ENCODE data around the gene POLR1A.

Gene POLR1A

DNA sequence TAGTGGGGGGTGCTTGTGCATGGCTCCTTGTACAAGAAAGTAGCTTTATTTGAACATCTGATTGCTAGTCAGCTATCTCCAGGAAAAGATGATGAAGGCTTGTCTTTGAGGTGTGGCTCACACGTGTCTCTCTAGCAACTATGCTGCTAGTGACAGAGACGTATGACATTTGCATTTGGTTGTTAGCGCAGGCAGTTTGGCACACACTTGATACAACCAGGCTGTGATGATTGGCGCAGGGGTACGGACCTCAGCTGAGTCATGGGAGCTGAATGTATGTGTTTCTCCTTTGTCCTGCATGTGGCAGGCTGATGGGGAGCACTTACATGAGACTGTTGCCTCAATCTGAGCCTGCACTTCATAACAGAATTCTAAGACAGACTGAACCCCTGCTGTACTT, 30.0 kb upstream of the POLR1A start:
- no peak for DNase-seq (ENCODE audit: extremely low read depth, insufficient read length)
- Histone ChIP-seq H3K4me3 (replicated peaks; ENCODE audit: low read depth, low read length) (no peak overlapping the region), H3K36me3 (ENCODE audit: control insufficient read depth, insufficient read depth, low read length) (peaks cover 38% of the 10 kb centered on the region), H3K27me3 (replicated peaks; ENCODE audit: control insufficient read depth, insufficient read depth, low read length) (no peaks in the 10 kb centered on the region)
- no peak for TF ChIP-seq CTCF (IDR thresholded peaks at IDR 0.05; ENCODE audit: insufficient read depth, low read length, poor library complexity, severe bottlenecking)

DNA sequence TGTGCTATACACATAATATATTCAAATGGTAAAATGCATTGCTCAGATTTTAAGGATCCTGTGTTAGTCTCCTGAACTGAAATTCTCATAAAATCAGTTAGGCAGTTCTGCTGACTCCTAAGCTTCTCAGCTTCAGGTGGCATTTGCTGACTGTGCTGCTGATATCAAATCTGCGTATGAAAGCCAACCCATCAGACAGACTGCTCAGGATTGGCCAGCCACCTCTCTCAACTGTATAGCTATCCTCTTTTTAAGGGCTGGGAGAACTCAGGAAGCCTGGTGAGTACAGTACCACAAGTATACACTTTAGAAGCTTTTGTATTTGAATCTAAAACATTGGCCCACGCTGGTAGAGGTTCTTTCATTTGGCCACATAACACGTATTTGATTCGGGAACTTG, 29.0 kb upstream of the POLR1A start:
- H3K36me3 ChIP-seq (ENCODE audit: control insufficient read depth, insufficient read depth, low read length): peaks cover 41% of the 10 kb centered on the region
- no peak overlapping the region for H3K4me3 ChIP-seq (replicated peaks; ENCODE audit: low read depth, low read length)
- H3K27me3 ChIP-seq (replicated peaks; ENCODE audit: control insufficient read depth, insufficient read depth, low read length): no peaks in the 10 kb centered on the region
- no peak for TF ChIP-seq CTCF (IDR thresholded peaks at IDR 0.05; ENCODE audit: insufficient read depth, low read length, poor library complexity, severe bottlenecking)
- no peak for DNase-seq (ENCODE audit: extremely low read depth, insufficient read length)

DNA sequence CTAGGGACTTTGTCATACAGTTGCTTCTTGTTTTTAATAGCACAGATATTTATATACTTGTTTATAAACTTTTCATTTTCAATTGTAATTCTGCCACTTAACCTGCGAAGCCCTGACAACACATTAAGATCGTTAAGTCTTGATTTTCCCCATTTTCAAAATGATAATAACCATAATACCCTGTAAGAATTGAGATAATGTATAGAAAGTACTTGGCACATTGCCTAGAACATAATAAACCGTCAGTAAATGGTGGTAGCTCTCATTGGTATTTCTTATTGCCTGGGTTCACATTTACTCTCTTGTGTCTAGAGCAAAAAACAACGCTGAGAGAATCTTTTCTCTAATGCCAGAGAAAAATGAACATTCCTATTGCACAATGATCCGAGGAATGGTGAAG, 19.0 kb upstream of the POLR1A start:
- Histone ChIP-seq H3K36me3 (ENCODE audit: control insufficient read depth, insufficient read depth, low read length) (peaks cover 23% of the 10 kb centered on the region), H3K4me3 (replicated peaks; ENCODE audit: low read depth, low read length) (no peak overlapping the region), H3K27me3 (replicated peaks; ENCODE audit: control insufficient read depth, insufficient read depth, low read length) (no peaks in the 10 kb centered on the region)
- DNase-seq (ENCODE audit: extremely low read depth, insufficient read length): no peak
- no peak for TF ChIP-seq CTCF (IDR thresholded peaks at IDR 0.05; ENCODE audit: insufficient read depth, low read length, poor library complexity, severe bottlenecking)

DNA sequence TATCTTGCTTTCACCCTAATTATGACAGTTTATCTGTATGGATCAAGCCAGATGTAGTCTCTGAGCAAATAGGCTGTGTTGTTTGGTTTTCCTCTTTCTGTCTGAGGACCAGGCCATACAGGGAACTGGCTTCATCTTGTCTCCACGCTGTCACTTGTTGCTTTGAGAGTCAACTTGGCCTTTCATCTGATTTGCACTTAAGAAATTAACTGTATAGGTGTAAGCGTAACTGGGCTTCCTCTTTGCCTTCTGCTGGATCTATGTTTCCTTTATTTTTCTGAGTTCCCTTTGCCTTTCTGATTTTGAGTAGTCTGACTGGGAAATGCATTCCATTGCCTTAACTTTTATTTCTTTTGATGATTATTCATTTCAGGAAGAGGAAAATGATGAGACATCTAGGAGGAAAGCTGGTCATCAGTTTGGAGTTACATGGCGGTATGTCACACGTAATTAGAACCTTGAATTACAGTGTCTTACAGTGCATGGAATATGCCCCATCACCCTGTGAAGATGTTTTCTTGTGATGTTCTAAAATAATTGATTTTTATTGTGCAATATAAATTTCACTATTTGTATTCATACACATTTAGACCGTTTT, 17.7 kb upstream of the POLR1A start:
- DNase-seq (ENCODE audit: extremely low read depth, insufficient read length): no peak
- Histone ChIP-seq H3K36me3 (ENCODE audit: control insufficient read depth, insufficient read depth, low read length) (peaks cover 25% of the 10 kb centered on the region), H3K27me3 (replicated peaks; ENCODE audit: control insufficient read depth, insufficient read depth, low read length) (no peaks in the 10 kb centered on the region), H3K4me3 (replicated peaks; ENCODE audit: low read depth, low read length) (no peak overlapping the region)
- TF ChIP-seq CTCF (IDR thresholded peaks at IDR 0.05; ENCODE audit: insufficient read depth, low read length, poor library complexity, severe bottlenecking): no peak

DNA sequence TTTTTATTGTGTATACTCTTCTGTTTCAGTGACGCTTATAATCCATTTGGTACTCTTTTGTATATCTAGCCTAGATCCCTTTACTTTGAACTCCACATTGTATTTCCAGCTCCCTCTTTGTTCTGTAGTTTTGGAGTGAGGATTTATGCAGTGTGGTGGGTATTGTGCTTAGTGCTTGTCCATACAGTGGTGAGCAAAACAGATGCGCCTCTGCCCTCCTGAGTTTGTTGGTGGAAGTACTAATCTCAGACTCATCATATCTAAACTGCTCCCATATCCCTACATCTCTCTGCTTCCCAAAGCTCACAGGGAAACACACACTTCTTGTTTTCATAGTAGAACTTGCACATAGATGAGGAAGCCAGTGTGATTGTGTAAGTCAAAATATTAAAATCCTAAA, 12.4 kb upstream of the POLR1A start:
- DNase-seq (ENCODE audit: extremely low read depth, insufficient read length): no peak
- no peak for TF ChIP-seq CTCF (IDR thresholded peaks at IDR 0.05; ENCODE audit: insufficient read depth, low read length, poor library complexity, severe bottlenecking)
- peaks cover 45% of the 10 kb centered on the region for H3K36me3 ChIP-seq (ENCODE audit: control insufficient read depth, insufficient read depth, low read length)

DNA sequence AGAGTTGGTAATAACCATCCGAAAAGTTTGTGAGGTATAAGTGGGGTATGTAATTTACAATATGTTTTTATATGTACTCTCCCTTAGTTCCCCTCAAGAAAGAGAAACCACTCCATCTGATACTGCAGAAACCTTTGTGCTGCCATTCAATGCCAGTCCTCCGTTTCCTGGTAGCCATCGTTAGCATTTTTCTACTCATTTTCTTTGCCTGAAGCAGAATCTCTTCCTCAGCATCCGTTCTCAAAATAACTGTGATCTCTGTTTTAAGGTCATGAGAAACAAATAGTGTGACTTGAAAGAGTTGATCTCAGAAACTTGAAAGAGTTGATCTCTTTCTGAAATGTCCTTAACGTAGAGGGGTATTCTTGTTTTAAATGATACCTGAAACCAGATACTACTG, 1.3 kb upstream of the POLR1A start:
- no peaks in the 10 kb centered on the region for H3K27me3 ChIP-seq (replicated peaks; ENCODE audit: control insufficient read depth, insufficient read depth, low read length)
- H3K4me3 ChIP-seq (replicated peaks; ENCODE audit: low read depth, low read length): peak overlapping the region; percentile 85
- peaks cover 8% of the 10 kb centered on the region for H3K36me3 ChIP-seq (ENCODE audit: control insufficient read depth, insufficient read depth, low read length)
- TF ChIP-seq CTCF (IDR thresholded peaks at IDR 0.05; ENCODE audit: insufficient read depth, low read length, poor library complexity, severe bottlenecking): no peak
- DNase-seq (ENCODE audit: extremely low read depth, insufficient read length): no peak

More for the DNA sequence above, 12.4 kb upstream of the POLR1A start:
- Histone ChIP-seq H3K4me3 (replicated peaks; ENCODE audit: low read depth, low read length) (no peak overlapping the region), H3K27me3 (replicated peaks; ENCODE audit: control insufficient read depth, insufficient read depth, low read length) (no peaks in the 10 kb centered on the region)
